HL-60 (cell line): ENCODE data around the gene PPP2R2D.

Source experiments
- DNase-seq, 2 experiments: peaks; one replicate each; pipeline ENCODE4 v3.0.0-alpha.2; 2010 to 2020; ENCODE audit warnings: low read depth in 1 of 2, low spot score in 1 of 2
- H3K27ac ChIP-seq: fragments of 250-450 bp; sonication (Bioruptor Pico); replicated peaks from 2 replicates; pipeline ENCODE4 v1.5.1; 2020; ENCODE audit warnings: mild to moderate bottlenecking, moderate library complexity
- H3K27me3 ChIP-seq: fragments of 250-450 bp; sonication (Bioruptor Pico); 2 replicates; pipeline ENCODE4 v1.5.1; 2021; ENCODE audit warnings: mild to moderate bottlenecking, moderate library complexity; ENCODE audit not compliant: insufficient read depth, poor library complexity, severe bottlenecking
- H3K4me3 ChIP-seq: replicated peaks from 2 replicates; pipeline ENCODE4 v1.5.1; 2011; ENCODE audit warnings: mild to moderate bottlenecking, control low read depth, low read length; ENCODE audit not compliant: insufficient read depth
- CTCF ChIP-seq: IDR thresholded peaks from one replicate; pipeline ENCODE4 v1.5.1; 2011; ENCODE audit warnings: low read length, control low read depth, inconsistent platforms; ENCODE audit not compliant: insufficient read depth
- GABPA ChIP-seq: IDR thresholded peaks from 2 replicates; pipeline ENCODE4 v1.6.1; 2012; ENCODE audit warnings: low read depth
- POLR2AphosphoS5 ChIP-seq: IDR thresholded peaks from 2 replicates; pipeline ENCODE4 v1.6.1; 2012; ENCODE audit warnings: low read depth
- REST ChIP-seq: IDR thresholded peaks from 2 replicates; pipeline ENCODE4 v1.6.1; 2012; ENCODE audit warnings: low read depth; ENCODE audit not compliant: insufficient replicate concordance
- SPI1 ChIP-seq: IDR thresholded peaks from 2 replicates; pipeline ENCODE4 v1.6.1; 2012; ENCODE audit warnings: low read depth, mild to moderate bottlenecking, borderline replicate concordance

PPP2R2D gene

GRCh38 chr10:131968949-131969348 lies 68.1 kb downstream of the PPP2R2D start:
- no peak for TF ChIP-seq REST
- no peak for TF ChIP-seq POLR2AphosphoS5
- TF ChIP-seq CTCF: no peak
- no peak for TF ChIP-seq GABPA
- no peak for TF ChIP-seq SPI1
- DNase-seq: no peak
- no peaks in the 10 kb centered on the region for H3K27me3 ChIP-seq
- no peak overlapping the region for H3K4me3 ChIP-seq
- H3K27ac ChIP-seq: no peak overlapping the region

GRCh38 chr10:131970946-131971345 lies 70.1 kb downstream of the PPP2R2D start:
- Histone ChIP-seq H3K4me3 (no peak overlapping the region), H3K27me3 (no peaks in the 10 kb centered on the region), H3K27ac (no peak overlapping the region)
- no peak for DNase-seq
- TF ChIP-seq POLR2AphosphoS5 (no peak), SPI1 (no peak), REST (no peak), GABPA (no peak), CTCF (no peak)

- TF ChIP-seq REST: no peak
- TF ChIP-seq CTCF: no peak
- no peak for TF ChIP-seq POLR2AphosphoS5
- no peak for TF ChIP-seq SPI1
- no peak for TF ChIP-seq GABPA
Observed at GRCh38 chr10:131971591-131971990, 70.8 kb downstream of the PPP2R2D start.

More at GRCh38 chr10:131971591-131971990, 70.8 kb downstream of the PPP2R2D start:
- DNase-seq: no peak
- Histone ChIP-seq H3K4me3 (no peak overlapping the region), H3K27ac (no peak overlapping the region), H3K27me3 (no peaks in the 10 kb centered on the region)
